HepG2 (cell line): ENCODE measurements around the gene ACAT2. TPM values are rescaled to one million over a fixed set of nuclear protein-coding genes. Genes with fewer than 3 reads are reported as not detected.

Source experiments
- ATAC-seq: fragments of 200-7000 bp; cut with Tn5 transposase; 3 replicates; pipeline ENCODE4 v1.9.1; 2020; ENCODE audit warnings: mild to moderate bottlenecking, moderate library complexity
- BruUV-seq: library from RNA; stranded (reverse); fragments of 400-500 nt; replicated peaks from 2 replicates; lab custom pipeline; 2021; lab: Mats Ljungman, UMichigan
- CTCF ChIA-PET: fragments of 300-600 bp; formaldehyde crosslinking; extraction: SDS; loops from one replicate; lab custom pipeline; 2021; ENCODE audit warnings: low total read pairs, inconsistent platforms, low intra/inter-chr PET ratio; lab: Yijun Ruan, JAX
- POLR2A ChIA-PET: fragments of 350-600 bp; sonication (Branson Sonifier 250); formaldehyde crosslinking; loops from one replicate; lab custom pipeline; 2020; ENCODE audit warnings: antibody characterized with exemption, inconsistent platforms; lab: Yijun Ruan, JAX
- DNase-seq: peaks from one replicate; pipeline ENCODE4 v3.0.0-alpha.2; 2015; ENCODE audit warnings: low spot score
- FAIRE-seq: peaks from 3 replicates; lab custom pipeline; 2011; peaks lifted over from hg19 to GRCh38; lab: Jason Lieb, UNC
- H2AFZ ChIP-seq: one replicate; pipeline ENCODE4 v1.6.1; 2011; ENCODE audit warnings: low read length, inconsistent platforms
- H3K27ac ChIP-seq: fragments of 300-600 bp; 3 replicates; pipeline ENCODE4 v1.8.0; 2011; ENCODE audit warnings: mixed run types, mild to moderate bottlenecking, mixed read lengths, low read length, inconsistent platforms; ENCODE audit not compliant: insufficient read depth; ENCODE audit errors: extremely low read length
- H3K27me3 ChIP-seq, 2 experiments: fragments of 200-600 bp in 1 of 2; 2 replicates in 1 of 2; 3 replicates in 1 of 2; pipeline versions ENCODE4 v1.6.0 to v1.8.0; 2011; ENCODE audit warnings: low read length in 2 of 2, mild to moderate bottlenecking in 2 of 2, moderate library complexity in 2 of 2, inconsistent platforms in 1 of 2; ENCODE audit not compliant: insufficient read depth in 2 of 2, control insufficient read depth in 1 of 2
- H3K36me3 ChIP-seq, 2 experiments: fragments of 200-600 bp in 1 of 2; replicated peaks in 1 of 2; 2 replicates in 1 of 2; 3 replicates in 1 of 2; pipeline versions ENCODE4 v1.5.1 to v1.8.0; 2011; ENCODE audit warnings: low read length in 2 of 2, inconsistent platforms in 1 of 2; ENCODE audit not compliant: insufficient read depth in 2 of 2, control insufficient read depth in 1 of 2
- H3K4me1 ChIP-seq: 2 replicates; pipeline ENCODE4 v1.5.1; 2012; ENCODE audit warnings: low read length, inconsistent platforms; ENCODE audit not compliant: insufficient read depth
- H3K4me2 ChIP-seq: 2 replicates; pipeline ENCODE4 v1.6.0; 2011; ENCODE audit warnings: low read depth, low read length, inconsistent platforms
- H3K4me3 ChIP-seq, 3 experiments: fragments of 200-600 bp in 1 of 3; sonication (generic), shearing (Covaris generic) in 1 of 3; replicated peaks in 1 of 3; 2 replicates each; pipeline ENCODE4 v1.5.1; 2011 to 2016; ENCODE audit warnings: low read length in 3 of 3, inconsistent platforms in 2 of 3, low read depth in 2 of 3, mild to moderate bottlenecking in 2 of 3, control low read depth in 1 of 3, mixed read lengths in 1 of 3; ENCODE audit not compliant: insufficient read depth in 1 of 3
- H3K79me2 ChIP-seq: one replicate; pipeline ENCODE4 v1.6.1; 2011; ENCODE audit warnings: low read length, inconsistent platforms; ENCODE audit not compliant: insufficient read depth
- H3K9ac ChIP-seq: 2 replicates; pipeline ENCODE4 v1.6.0; 2011; ENCODE audit warnings: mild to moderate bottlenecking, low read depth, low read length, inconsistent platforms; ENCODE audit not compliant: insufficient read depth
- H3K9me3 ChIP-seq: 2 replicates; pipeline ENCODE4 v1.5.1; 2012; ENCODE audit warnings: mild to moderate bottlenecking, low read length
- H4K20me1 ChIP-seq: 2 replicates; pipeline ENCODE4 v1.6.0; 2011; ENCODE audit warnings: inconsistent platforms, mild to moderate bottlenecking, low read length, moderate library complexity; ENCODE audit not compliant: insufficient read depth
- DNMT3B ChIP-seq: conservative IDR thresholded peaks from 2 replicates; pipeline ENCODE4 v1.6.1; 2016; ENCODE audit warnings: missing biosample characterization, control low read depth
- EP300 ChIP-seq, 3 experiments: sonication (generic) in 1 of 3; formaldehyde crosslinking in 1 of 3; IDR thresholded peaks; 2 replicates each; pipeline versions ENCODE4 v1.5.1 to v1.6.1; 2011 to 2020; ENCODE audit warnings: low read depth in 2 of 3, low read length in 2 of 3, borderline replicate concordance in 1 of 3, improper control_type of control experiment in 1 of 3, mild to moderate bottlenecking in 1 of 3, missing genetic modification reagents in 1 of 3, moderate library complexity in 1 of 3
- FLYWCH1 ChIP-seq: sonication (generic); formaldehyde crosslinking; IDR thresholded peaks from 2 replicates; pipeline ENCODE4 v1.8.1; 2023; ENCODE audit warnings: mild to moderate bottlenecking, missing genetic modification reagents
- HNF4A ChIP-seq: sonication (generic); formaldehyde crosslinking; IDR thresholded peaks from 2 replicates; pipeline ENCODE4 v1.4.0; 2020; ENCODE audit warnings: missing genetic modification reagents
- KAT2B ChIP-seq: fragments of 150-350 bp; IDR thresholded peaks from 2 replicates; pipeline ENCODE4 v1.6.1; 2014; ENCODE audit warnings: low read depth, low read length, borderline replicate concordance
- KLF13 ChIP-seq: sonication (generic); formaldehyde crosslinking; IDR thresholded peaks from 2 replicates; pipeline ENCODE4 v1.4.0; 2020; ENCODE audit warnings: mild to moderate bottlenecking, missing genetic modification reagents
- POLR2AphosphoS2 ChIP-seq: IDR thresholded peaks from 2 replicates; pipeline ENCODE4 v1.6.1; 2011; ENCODE audit warnings: low read depth, low read length, improper control_type of control experiment
- POLR2G ChIP-seq: fragments of 200-400 bp; formaldehyde crosslinking; IDR thresholded peaks from 2 replicates; pipeline ENCODE4 v1.6.1; 2018; ENCODE audit warnings: mild to moderate bottlenecking, low read depth, low read length, moderate library complexity
- SETDB1 ChIP-seq: sonication (generic); formaldehyde crosslinking; IDR thresholded peaks from 2 replicates; pipeline ENCODE4 v1.5.1; 2020; ENCODE audit warnings: missing genetic modification reagents, mild to moderate bottlenecking, borderline replicate concordance
- ZNF296 ChIP-seq: sonication (generic); formaldehyde crosslinking; conservative IDR thresholded peaks from 2 replicates; pipeline ENCODE4 v1.5.0; 2020; ENCODE audit warnings: mild to moderate bottlenecking, missing genetic modification reagents
- ZSCAN25 ChIP-seq: sonication (generic); formaldehyde crosslinking; IDR thresholded peaks from 2 replicates; pipeline ENCODE4 v1.8.0; 2022; ENCODE audit warnings: mild to moderate bottlenecking, missing genetic modification reagents
- WGBS: methylation state at CpG from one replicate; pipeline ENCODE4 v1.1.6; 2017; ENCODE audit warnings: low lambda C conversion rate; 5-methylcytosine and 5-hydroxymethylcytosine counted together
- in situ Hi-C: cut with HindIII; loops from 2 replicates; pipeline ENCODE4 v1.10.0; 2017; ENCODE audit warnings: low pct_unique_long_range_greater_than_20kb; ENCODE audit not compliant: extremely low pct_ligation_motif_present
- intact Hi-C: fragments of 100-400 bp; cut with micrococcal nuclease; formaldehyde crosslinking; loops from one replicate; pipeline ENCODE4 v1.10.0; 2022; ENCODE audit not compliant: unreplicated experiment
- polyA plus RNA-seq, 8 experiments: library from polyadenylated mRNA; depleted of rRNA in 3 of 8; stranded (reverse) in 7 of 8; unstranded in 1 of 8; fragments of >200 nt; fragmentation: Illumina TruSeq in 4 of 8; extraction: Trizol in 4 of 8; gene quantifications; 2 replicates each; pipeline versions ENCODE4 v1.2.1 to v1.2.3, GENCODE V29; 2011 to 2016; ENCODE audit warnings: low read depth in 4 of 8, missing spikeins in 1 of 8, mixed read lengths in 1 of 8; ENCODE audit not compliant: insufficient read depth in 1 of 8
- total RNA-seq, 5 experiments: library from RNA; depleted of rRNA; stranded (reverse); fragments of >200 nt; fragmentation: Illumina TruSeq; extraction: Trizol; gene quantifications; 2 replicates each; pipeline ENCODE4 v1.2.3, GENCODE V29; 2016; ENCODE audit warnings: low read depth in 1 of 5
- TF ChIP-seq, protein P1 (sequence below): sonication (generic); formaldehyde crosslinking; IDR thresholded peaks from 2 replicates; pipeline ENCODE4 v1.5.1; 2020; ENCODE audit warnings: missing genetic modification reagents, mild to moderate bottlenecking, borderline replicate concordance
- TF ChIP-seq, protein P2 (sequence below): sonication (generic); formaldehyde crosslinking; IDR thresholded peaks from 2 replicates; pipeline ENCODE4 v1.8.0; 2022; ENCODE audit warnings: mild to moderate bottlenecking, missing genetic modification reagents, moderate library complexity
- TF ChIP-seq, protein P3 (sequence below): conservative IDR thresholded peaks from 2 replicates; pipeline ENCODE4 v1.6.1; 2018; ENCODE audit warnings: missing genetic modification reagents

ACAT2 gene
- total and polyA plus RNA-seq, 2 of the 13 experiments (the other 11 are each of a cell fraction or from before 2014, with no cell fraction given): 121 to 534 TPM

GRCh38 chr6:159778131-159778530 is 16.3 kb downstream of the ACAT2 start:
- ChIA-PET POLR2A (interaction anchor here (1.9 to 4.3 kb wide), 2 partner anchors 12 to 16 kb away, joined by 11 to 29 read pairs; partner anchors contain the start of genes ACAT2, MRPL18 and TCP1), CTCF (no interaction called here)
- 0 out of 2 replicates have a peak, but pooled peaks have one; percentile 20 for TF ChIP-seq POLR2G
- TF ChIP-seq ZNF296 (CRISPR knock-in tag): no peak
- no peak for TF ChIP-seq KAT2B
- TF ChIP-seq POLR2AphosphoS2: peak; percentile 2; the same call in 1 of the 2 replicates
- Histone ChIP-seq H2AFZ (no peak overlapping the region), H3K27ac (no peak overlapping the region), H3K36me3 (peaks cover 23 to 93% of the 10 kb centered on the region in 2 experiments), H3K27me3 (no peaks in the 10 kb centered on the region), H4K20me1 (peaks cover 6% of the 10 kb centered on the region), H3K9me3 (no peaks in the 10 kb centered on the region), H3K4me1 (peaks cover 18% of the 10 kb centered on the region), H3K9ac (no peak overlapping the region), H3K4me3 (no peak overlapping the region), H3K4me2 (no peak overlapping the region), H3K79me2 (peaks cover 15% of the 10 kb centered on the region)
- intact Hi-C loops: no loop called here
- FAIRE-seq (no peak), ATAC-seq (no peak), DNase-seq (no peak)
- in situ Hi-C loops: no loop called here
- 93% methylated on average over 1 of the region's 1 CpG for WGBS
- no TSS peak for BruUV-seq

- peak; percentile 26 for ATAC-seq
- Histone ChIP-seq H3K36me3 (peaks cover 24 to 93% of the 10 kb centered on the region in 2 experiments), H3K27ac (no peak overlapping the region), H3K27me3 (no peaks in the 10 kb centered on the region), H2AFZ (no peak overlapping the region), H3K9me3 (no peaks in the 10 kb centered on the region), H3K4me2 (no peak overlapping the region), H4K20me1 (peaks cover 6% of the 10 kb centered on the region), H3K4me3 (no peak overlapping the region), H3K9ac (no peak overlapping the region), H3K79me2 (peaks cover 20% of the 10 kb centered on the region), H3K4me1 (peaks cover 22% of the 10 kb centered on the region)
- in situ Hi-C loops: no loop called here
- BruUV-seq: TSS peak; percentile 42
- WGBS: 74% methylated on average over 3 of the region's 3 CpGs
- CTCF ChIA-PET: no interaction called here
- FAIRE-seq: no peak
- no peak for DNase-seq
- POLR2A ChIA-PET: interaction anchor here (1.9 to 4.3 kb wide), 2 partner anchors 12 to 17 kb away, joined by 11 to 29 read pairs; partner anchors contain the start of genes ACAT2, MRPL18 and TCP1
- intact Hi-C loops: no loop called here
- TF ChIP-seq KLF13: no peak
- TF ChIP-seq, protein P1, sequence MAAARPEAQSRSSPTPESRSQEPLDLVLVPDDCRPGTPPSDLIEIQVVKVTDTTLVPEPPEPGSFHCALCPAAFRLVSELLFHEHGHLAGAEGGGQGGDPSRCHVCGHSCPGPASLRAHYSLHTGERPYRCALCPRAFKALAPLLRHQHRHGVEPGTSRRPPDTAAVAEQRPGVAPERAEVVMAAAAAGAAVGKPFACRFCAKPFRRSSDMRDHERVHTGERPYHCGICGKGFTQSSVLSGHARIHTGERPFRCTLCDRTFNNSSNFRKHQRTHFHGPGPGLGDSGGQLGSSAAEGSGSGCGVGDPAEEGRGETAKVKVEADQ (CRISPR knock-in tag): no peak
- TF ChIP-seq, protein P2, sequence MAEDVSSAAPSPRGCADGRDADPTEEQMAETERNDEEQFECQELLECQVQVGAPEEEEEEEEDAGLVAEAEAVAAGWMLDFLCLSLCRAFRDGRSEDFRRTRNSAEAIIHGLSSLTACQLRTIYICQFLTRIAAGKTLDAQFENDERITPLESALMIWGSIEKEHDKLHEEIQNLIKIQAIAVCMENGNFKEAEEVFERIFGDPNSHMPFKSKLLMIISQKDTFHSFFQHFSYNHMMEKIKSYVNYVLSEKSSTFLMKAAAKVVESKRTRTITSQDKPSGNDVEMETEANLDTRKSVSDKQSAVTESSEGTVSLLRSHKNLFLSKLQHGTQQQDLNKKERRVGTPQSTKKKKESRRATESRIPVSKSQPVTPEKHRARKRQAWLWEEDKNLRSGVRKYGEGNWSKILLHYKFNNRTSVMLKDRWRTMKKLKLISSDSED (CRISPR knock-in tag): no peak
- TF ChIP-seq, protein P3, sequence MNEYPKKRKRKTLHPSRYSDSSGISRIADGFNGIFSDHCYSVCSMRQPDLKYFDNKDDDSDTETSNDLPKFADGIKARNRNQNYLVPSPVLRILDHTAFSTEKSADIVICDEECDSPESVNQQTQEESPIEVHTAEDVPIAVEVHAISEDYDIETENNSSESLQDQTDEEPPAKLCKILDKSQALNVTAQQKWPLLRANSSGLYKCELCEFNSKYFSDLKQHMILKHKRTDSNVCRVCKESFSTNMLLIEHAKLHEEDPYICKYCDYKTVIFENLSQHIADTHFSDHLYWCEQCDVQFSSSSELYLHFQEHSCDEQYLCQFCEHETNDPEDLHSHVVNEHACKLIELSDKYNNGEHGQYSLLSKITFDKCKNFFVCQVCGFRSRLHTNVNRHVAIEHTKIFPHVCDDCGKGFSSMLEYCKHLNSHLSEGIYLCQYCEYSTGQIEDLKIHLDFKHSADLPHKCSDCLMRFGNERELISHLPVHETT (CRISPR knock-in tag): no peak
- no peak for TF ChIP-seq SETDB1 (CRISPR knock-in tag)
- no peak for TF ChIP-seq EP300 (IDR thresholded peaks at IDR 0.05; ENCODE audit: low read depth in 2 of 2, low read length in 2 of 2)
- TF ChIP-seq EP300 (CRISPR knock-in tag; IDR thresholded peaks at IDR 0.05; ENCODE audit: borderline replicate concordance): no peak
- no peak; the same call in 1 of the 2 replicates for TF ChIP-seq POLR2AphosphoS2
- TF ChIP-seq DNMT3B (CRISPR knock-in tag): no peak
- TF ChIP-seq FLYWCH1: no peak
- TF ChIP-seq HNF4A (CRISPR knock-in tag): 0 out of 2 replicates have a peak, but pooled peaks have one; percentile 14
- TF ChIP-seq ZSCAN25 (CRISPR knock-in tag): no peak
Measured at GRCh38 chr6:159778542-159779103, 16.8 kb downstream of the ACAT2 start.
